ENCODE measurements around the gene FARP2. TPM values are rescaled to one million over a fixed set of nuclear protein-coding genes. Genes with fewer than 3 reads are reported as not detected.

The FARP2 gene
- total and polyA plus RNA-seq, 4 donors = 5.8 to 30.9 (median 14.3) TPM

DNA sequence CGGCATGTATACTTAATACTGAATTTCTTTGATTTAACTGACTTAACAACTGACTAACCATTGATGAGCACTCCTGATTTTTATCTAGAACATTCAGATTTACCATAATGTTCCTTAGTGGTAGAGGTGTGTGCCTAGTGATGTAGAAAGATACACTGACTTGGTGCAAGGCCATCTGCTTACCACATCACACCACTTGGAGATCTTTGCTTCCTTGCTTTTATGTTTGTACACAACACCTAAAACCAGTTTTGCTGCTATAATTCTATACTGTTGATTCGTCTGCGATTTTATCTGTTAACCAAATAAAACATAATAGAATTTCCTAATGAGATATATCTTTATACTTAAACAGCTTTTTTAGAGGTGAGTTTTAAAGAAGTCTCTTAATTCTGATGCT, 3.9 kb upstream of the FARP2 start:
- Histone ChIP-seq H3K9me3 (ENCODE audit: control insufficient read depth in 4 of 4, low read length in 3 of 4) (no peaks in the 10 kb centered on the region), H3K36me3 (ENCODE audit: control insufficient read depth in 4 of 4, insufficient read depth in 3 of 4, low read depth in 1 of 4, low read length in 3 of 4) (peaks cover 9 to 34% (median 14%) of the 10 kb centered on the region in 4 donors), H3K9ac (ENCODE audit: low read depth in 1 of 2, low read length in 2 of 2) (no peak overlapping the region), H3K27me3 (ENCODE audit: control insufficient read depth in 4 of 4, insufficient read depth in 4 of 4, low read length in 3 of 4) (no peaks in the 10 kb centered on the region), H3K27ac (ENCODE audit: low read depth in 1 of 2, low read length in 2 of 2) (peak overlapping the region; percentile 6 to 77), H3K4me3 (ENCODE audit: low read depth in 1 of 3, low read length in 3 of 3) (no peak overlapping the region), H3K4me1 (ENCODE audit: control insufficient read depth in 4 of 4, insufficient read depth in 4 of 4, low read length in 3 of 4) (peaks cover 2 to 47% (median 33%) of the 10 kb centered on the region in 4 donors)
- WGBS = 54% methylated on average over 3 of the region's 3 CpGs
- TF ChIP-seq HNF4A (conservative IDR thresholded peaks at IDR 0.05) (no peak), NR2F2 (IDR thresholded peaks at IDR 0.05) (no peak), RXRA (IDR thresholded peaks at IDR 0.05) (no peak), FOXA1 (IDR thresholded peaks at IDR 0.05) (no peak), RAD21 (IDR thresholded peaks at IDR 0.05) (no peak), GABPA (IDR thresholded peaks at IDR 0.05 in 1 of 2, conservative IDR thresholded peaks at IDR 0.05 in 1 of 2) (no peak), JUND (IDR thresholded peaks at IDR 0.05) (no peak), EGR1 (IDR thresholded peaks at IDR 0.05; ENCODE audit: low read depth in 2 of 2) (no peak), FOXA2 (IDR thresholded peaks at IDR 0.05) (no peak), TAF1 (conservative IDR thresholded peaks at IDR 0.05) (no peak), SP1 (IDR thresholded peaks at IDR 0.05) (no peak)
- TF ChIP-seq, protein P1, sequence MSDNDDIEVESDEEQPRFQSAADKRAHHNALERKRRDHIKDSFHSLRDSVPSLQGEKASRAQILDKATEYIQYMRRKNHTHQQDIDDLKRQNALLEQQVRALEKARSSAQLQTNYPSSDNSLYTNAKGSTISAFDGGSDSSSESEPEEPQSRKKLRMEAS (IDR thresholded peaks at IDR 0.05) = no peak
- TF ChIP-seq, protein P2, sequence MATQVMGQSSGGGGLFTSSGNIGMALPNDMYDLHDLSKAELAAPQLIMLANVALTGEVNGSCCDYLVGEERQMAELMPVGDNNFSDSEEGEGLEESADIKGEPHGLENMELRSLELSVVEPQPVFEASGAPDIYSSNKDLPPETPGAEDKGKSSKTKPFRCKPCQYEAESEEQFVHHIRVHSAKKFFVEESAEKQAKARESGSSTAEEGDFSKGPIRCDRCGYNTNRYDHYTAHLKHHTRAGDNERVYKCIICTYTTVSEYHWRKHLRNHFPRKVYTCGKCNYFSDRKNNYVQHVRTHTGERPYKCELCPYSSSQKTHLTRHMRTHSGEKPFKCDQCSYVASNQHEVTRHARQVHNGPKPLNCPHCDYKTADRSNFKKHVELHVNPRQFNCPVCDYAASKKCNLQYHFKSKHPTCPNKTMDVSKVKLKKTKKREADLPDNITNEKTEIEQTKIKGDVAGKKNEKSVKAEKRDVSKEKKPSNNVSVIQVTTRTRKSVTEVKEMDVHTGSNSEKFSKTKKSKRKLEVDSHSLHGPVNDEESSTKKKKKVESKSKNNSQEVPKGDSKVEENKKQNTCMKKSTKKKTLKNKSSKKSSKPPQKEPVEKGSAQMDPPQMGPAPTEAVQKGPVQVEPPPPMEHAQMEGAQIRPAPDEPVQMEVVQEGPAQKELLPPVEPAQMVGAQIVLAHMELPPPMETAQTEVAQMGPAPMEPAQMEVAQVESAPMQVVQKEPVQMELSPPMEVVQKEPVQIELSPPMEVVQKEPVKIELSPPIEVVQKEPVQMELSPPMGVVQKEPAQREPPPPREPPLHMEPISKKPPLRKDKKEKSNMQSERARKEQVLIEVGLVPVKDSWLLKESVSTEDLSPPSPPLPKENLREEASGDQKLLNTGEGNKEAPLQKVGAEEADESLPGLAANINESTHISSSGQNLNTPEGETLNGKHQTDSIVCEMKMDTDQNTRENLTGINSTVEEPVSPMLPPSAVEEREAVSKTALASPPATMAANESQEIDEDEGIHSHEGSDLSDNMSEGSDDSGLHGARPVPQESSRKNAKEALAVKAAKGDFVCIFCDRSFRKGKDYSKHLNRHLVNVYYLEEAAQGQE (IDR thresholded peaks at IDR 0.05) = no peak
- TF ChIP-seq, protein P3, sequence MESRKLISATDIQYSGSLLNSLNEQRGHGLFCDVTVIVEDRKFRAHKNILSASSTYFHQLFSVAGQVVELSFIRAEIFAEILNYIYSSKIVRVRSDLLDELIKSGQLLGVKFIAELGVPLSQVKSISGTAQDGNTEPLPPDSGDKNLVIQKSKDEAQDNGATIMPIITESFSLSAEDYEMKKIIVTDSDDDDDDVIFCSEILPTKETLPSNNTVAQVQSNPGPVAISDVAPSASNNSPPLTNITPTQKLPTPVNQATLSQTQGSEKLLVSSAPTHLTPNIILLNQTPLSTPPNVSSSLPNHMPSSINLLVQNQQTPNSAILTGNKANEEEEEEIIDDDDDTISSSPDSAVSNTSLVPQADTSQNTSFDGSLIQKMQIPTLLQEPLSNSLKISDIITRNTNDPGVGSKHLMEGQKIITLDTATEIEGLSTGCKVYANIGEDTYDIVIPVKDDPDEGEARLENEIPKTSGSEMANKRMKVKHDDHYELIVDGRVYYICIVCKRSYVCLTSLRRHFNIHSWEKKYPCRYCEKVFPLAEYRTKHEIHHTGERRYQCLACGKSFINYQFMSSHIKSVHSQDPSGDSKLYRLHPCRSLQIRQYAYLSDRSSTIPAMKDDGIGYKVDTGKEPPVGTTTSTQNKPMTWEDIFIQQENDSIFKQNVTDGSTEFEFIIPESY (IDR thresholded peaks at IDR 0.05) = no peak
- DNase-seq (ENCODE audit: low spot score) = no peak

DNA sequence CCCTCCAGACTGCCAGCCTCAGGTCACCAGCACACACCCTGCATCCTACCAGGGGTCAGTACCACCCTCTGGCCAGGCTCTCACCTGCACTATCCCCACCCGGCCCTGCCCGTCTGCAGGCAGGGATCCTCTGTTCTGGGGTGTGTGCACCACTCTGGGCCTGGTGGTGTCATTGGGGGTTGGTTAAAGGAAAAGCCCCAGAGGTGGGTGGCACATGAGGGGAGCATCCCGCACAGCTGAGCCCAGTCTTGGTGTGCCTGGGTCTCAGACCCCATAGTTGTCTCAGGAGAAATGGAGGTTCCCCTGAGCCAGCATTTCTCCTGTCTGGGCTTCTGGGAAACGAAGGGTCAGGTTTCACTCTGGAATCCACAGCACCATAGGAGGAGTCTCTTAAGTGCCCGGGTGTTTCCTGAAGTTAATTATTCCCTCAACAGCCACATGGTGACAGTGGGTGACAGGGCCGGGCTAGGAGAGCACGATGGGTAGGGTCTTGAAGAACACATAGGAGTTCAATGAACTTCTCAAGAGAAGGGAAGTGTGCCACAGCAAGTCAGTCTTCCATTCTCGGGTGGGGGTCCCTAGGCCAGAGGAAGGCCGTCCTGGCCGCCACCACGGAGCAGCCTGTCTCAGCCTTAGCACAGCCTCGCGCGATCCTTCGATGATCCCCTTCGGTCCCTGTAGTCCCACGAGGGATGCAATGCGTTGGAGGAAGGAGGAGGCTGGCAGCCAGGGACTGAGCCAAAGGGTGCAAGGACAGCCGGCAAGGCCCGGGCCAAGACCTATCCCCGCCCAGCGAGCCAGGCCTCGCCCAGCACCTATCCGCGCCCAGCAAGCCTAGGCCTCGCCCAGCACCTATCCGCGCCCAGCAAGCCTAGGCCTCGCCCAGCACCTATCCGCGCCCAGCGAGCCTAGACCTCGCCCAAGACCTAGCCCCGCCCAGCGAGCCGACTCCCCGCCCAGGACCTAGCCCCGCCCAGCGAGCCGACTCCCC, 1.1 kb upstream of the FARP2 start:
- no peak for TF ChIP-seq FOXA2 (IDR thresholded peaks at IDR 0.05)
- no peak for TF ChIP-seq HNF4A (conservative IDR thresholded peaks at IDR 0.05)
- TF ChIP-seq RXRA (IDR thresholded peaks at IDR 0.05) = peak; percentile 24 to 35
- no peak for TF ChIP-seq GABPA (IDR thresholded peaks at IDR 0.05 in 1 of 2, conservative IDR thresholded peaks at IDR 0.05 in 1 of 2)
- TF ChIP-seq, protein P4, sequence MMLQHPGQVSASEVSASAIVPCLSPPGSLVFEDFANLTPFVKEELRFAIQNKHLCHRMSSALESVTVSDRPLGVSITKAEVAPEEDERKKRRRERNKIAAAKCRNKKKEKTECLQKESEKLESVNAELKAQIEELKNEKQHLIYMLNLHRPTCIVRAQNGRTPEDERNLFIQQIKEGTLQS (IDR thresholded peaks at IDR 0.05) = no peak
- TF ChIP-seq SP1 (IDR thresholded peaks at IDR 0.05) = peak; percentile 54
- TF ChIP-seq, protein P2 (IDR thresholded peaks at IDR 0.05) = peak; percentile 26
- no peak for TF ChIP-seq TAF1 (conservative IDR thresholded peaks at IDR 0.05)
- no peak for TF ChIP-seq YY1 (IDR thresholded peaks at IDR 0.05)
- TF ChIP-seq, protein P3 (IDR thresholded peaks at IDR 0.05) = no peak
- no peak for TF ChIP-seq RAD21 (IDR thresholded peaks at IDR 0.05)
- peak; percentile 74 for DNase-seq (ENCODE audit: low spot score)
- Histone ChIP-seq H3K9ac (ENCODE audit: low read depth in 1 of 2, low read length in 2 of 2) (no peak overlapping the region), H3K9me3 (ENCODE audit: control insufficient read depth in 4 of 4, low read length in 3 of 4) (no peaks in the 10 kb centered on the region), H3K27me3 (ENCODE audit: control insufficient read depth in 4 of 4, insufficient read depth in 4 of 4, low read length in 3 of 4) (no peaks in the 10 kb centered on the region), H3K4me3 (ENCODE audit: low read depth in 1 of 3, low read length in 3 of 3) (no peak overlapping the region), H3K4me1 (ENCODE audit: control insufficient read depth in 4 of 4, insufficient read depth in 4 of 4, low read length in 3 of 4) (peaks cover 9 to 66% (median 60%) of the 10 kb centered on the region in 4 donors), H3K36me3 (ENCODE audit: control insufficient read depth in 4 of 4, insufficient read depth in 3 of 4, low read depth in 1 of 4, low read length in 3 of 4) (peaks cover 3 to 12% (median 8%) of the 10 kb centered on the region in 4 donors), H3K27ac (ENCODE audit: low read depth in 1 of 2, low read length in 2 of 2) (peak overlapping the region; percentile 25 to 60)
- 22% methylated on average over 40 of the region's 40 CpGs for WGBS

Measured in liver (tissue), 9 donors.